ENCODE measurements around the gene AKNA. TPM values are rescaled to one million over a fixed set of nuclear protein-coding genes. Genes with fewer than 3 reads are reported as not detected.
A peak's percentile ranks its signal among the peaks of the same experiment; 100 is the strongest.

Gene AKNA
- total and polyA plus RNA-seq, 2 experiments from 2014 or later: 5.7 to 25.2 TPM

- no peak overlapping the region for H3K27ac ChIP-seq
- no peak for TF ChIP-seq CTCF (IDR thresholded peaks at IDR 0.05; ENCODE audit: low read depth, low read length)
- H3K36me3 ChIP-seq: no peaks in the 10 kb centered on the region
- no peaks in the 10 kb centered on the region for H3K27me3 ChIP-seq
- no peak overlapping the region for H3K4me3 ChIP-seq
- DNase-seq (ENCODE audit: low read depth in 1 of 2, low spot score in 1 of 2): no peak
- H3K4me1 ChIP-seq (ENCODE audit: low read depth): peaks cover 17% of the 10 kb centered on the region
- no peaks in the 10 kb centered on the region for H3K9me3 ChIP-seq (ENCODE audit: low read depth)
These were observed 20.1 kb upstream of the AKNA start for GRCh38 chr9:114407889-114408288.

GRCh38 chr9:114406441-114406840 lies 18.7 kb upstream of the AKNA start:
- no peaks in the 10 kb centered on the region for H3K36me3 ChIP-seq
- no peak for DNase-seq (ENCODE audit: low read depth in 1 of 2, low spot score in 1 of 2)
- H3K27me3 ChIP-seq: no peaks in the 10 kb centered on the region
- no peak overlapping the region for H3K4me3 ChIP-seq
- no peak overlapping the region for H3K27ac ChIP-seq
- peaks cover 7% of the 10 kb centered on the region for H3K4me1 ChIP-seq (ENCODE audit: low read depth)
- no peaks in the 10 kb centered on the region for H3K9me3 ChIP-seq (ENCODE audit: low read depth)
- no peak for TF ChIP-seq CTCF (IDR thresholded peaks at IDR 0.05; ENCODE audit: low read depth, low read length)

GRCh38 chr9:114405294-114406034 lies 17.7 kb upstream of the AKNA start:
- peak; percentile 85 for TF ChIP-seq CTCF (IDR thresholded peaks at IDR 0.05; ENCODE audit: low read depth, low read length)
- Histone ChIP-seq H3K27ac (no peak overlapping the region), H3K9me3 (ENCODE audit: low read depth) (no peaks in the 10 kb centered on the region), H3K4me3 (no peak overlapping the region), H3K4me1 (ENCODE audit: low read depth) (no peaks in the 10 kb centered on the region), H3K27me3 (no peaks in the 10 kb centered on the region), H3K36me3 (no peaks in the 10 kb centered on the region)
- peak; percentile 85 for DNase-seq (ENCODE audit: low read depth in 1 of 2, low spot score in 1 of 2)

- TF ChIP-seq CTCF (IDR thresholded peaks at IDR 0.05; ENCODE audit: low read depth, low read length): no peak
- H3K36me3 ChIP-seq: no peaks in the 10 kb centered on the region
- no peak for DNase-seq (ENCODE audit: low read depth in 1 of 2, low spot score in 1 of 2)
These were observed 16.7 kb upstream of the AKNA start for GRCh38 chr9:114404531-114404930.

GRCh38 chr9:114403153-114403756 lies 15.5 kb upstream of the AKNA start:
- DNase-seq (ENCODE audit: low read depth in 1 of 2, low spot score in 1 of 2): no peak
- TF ChIP-seq CTCF (IDR thresholded peaks at IDR 0.05; ENCODE audit: low read depth, low read length): no peak
- H3K4me1 ChIP-seq (ENCODE audit: low read depth): no peaks in the 10 kb centered on the region

More at GRCh38 chr9:114404531-114404930, 16.7 kb upstream of the AKNA start:
- no peak overlapping the region for H3K27ac ChIP-seq
- H3K9me3 ChIP-seq (ENCODE audit: low read depth): no peaks in the 10 kb centered on the region
- no peaks in the 10 kb centered on the region for H3K27me3 ChIP-seq
- H3K4me1 ChIP-seq (ENCODE audit: low read depth): no peaks in the 10 kb centered on the region
- H3K4me3 ChIP-seq: no peak overlapping the region

More at GRCh38 chr9:114403153-114403756, 15.5 kb upstream of the AKNA start:
- no peaks in the 10 kb centered on the region for H3K9me3 ChIP-seq (ENCODE audit: low read depth)
- H3K27me3 ChIP-seq: no peaks in the 10 kb centered on the region
- H3K27ac ChIP-seq: no peak overlapping the region
- H3K4me3 ChIP-seq: no peak overlapping the region
- no peaks in the 10 kb centered on the region for H3K36me3 ChIP-seq
